Muscle of back (tissue), 11 donors: Measurements from ENCODE around the gene CDKL2. TPM values are rescaled to one million over a fixed set of nuclear protein-coding genes. Genes with fewer than 3 reads are reported as not detected.

Source experiments
- DNase-seq, 3 donors: peaks; one replicate each; pipeline versions ENCODE4 v3.0.0 to v3.0.0-alpha.2; 2013
- polyA plus RNA-seq, 10 donors: library from polyadenylated mRNA; unstranded; fragments of 120-200 nt; gene quantifications; one replicate each; pipeline ENCODE4 v1.2.1, GENCODE V29; 2013; ENCODE audit not compliant: insufficient read length in 10 of 10

Gene CDKL2
- polyA plus RNA-seq, 10 donors = 0.04 to 0.22 (median 0.13) TPM; not detected in 2

GRCh38 chr4:75643651-75644050 is 13.3 kb upstream of the CDKL2 start:
- no peak for DNase-seq

GRCh38 chr4:75639124-75639695 is 8.9 kb upstream of the CDKL2 start:
- no peak for DNase-seq

- no peak for DNase-seq
These were observed 7.5 kb upstream of the CDKL2 start for GRCh38 chr4:75637827-75638226.

- no peak for DNase-seq
These were observed 6.8 kb upstream of the CDKL2 start for GRCh38 chr4:75637176-75637575.

- DNase-seq = no peak
These were observed 4.6 kb upstream of the CDKL2 start for GRCh38 chr4:75634951-75635350.

GRCh38 chr4:75634281-75634680 is 4.0 kb upstream of the CDKL2 start:
- no peak for DNase-seq

GRCh38 chr4:75633846-75634245 is 3.5 kb upstream of the CDKL2 start:
- DNase-seq = peak in 1 of 3 donors; percentile 24

GRCh38 chr4:75630937-75631329 is 605 bp upstream of the CDKL2 start:
- DNase-seq = no peak

- DNase-seq = no peak
These were observed 1.1 kb downstream of the CDKL2 start for GRCh38 chr4:75629239-75629638.

- DNase-seq = no peak
These were observed 7.3 kb downstream of the CDKL2 start for GRCh38 chr4:75623026-75623425.

GRCh38 chr4:75621715-75622114 is 8.6 kb downstream of the CDKL2 start:
- DNase-seq = no peak

- DNase-seq = no peak
These were observed 18.0 kb downstream of the CDKL2 start for GRCh38 chr4:75612306-75612705.

GRCh38 chr4:75605928-75606327 is 24.4 kb downstream of the CDKL2 start:
- no peak for DNase-seq

- DNase-seq = no peak
These were observed 30.7 kb downstream of the CDKL2 start for GRCh38 chr4:75599647-75600046.

- peak in 1 of 3 donors; percentile 1 for DNase-seq
These were observed 31.9 kb downstream of the CDKL2 start for GRCh38 chr4:75598390-75598789.

GRCh38 chr4:75596061-75596460 is 34.3 kb downstream of the CDKL2 start:
- DNase-seq = no peak

- DNase-seq = no peak
These were observed 36.9 kb downstream of the CDKL2 start for GRCh38 chr4:75593393-75593792.

- DNase-seq = no peak
These were observed 46.3 kb downstream of the CDKL2 start for GRCh38 chr4:75584067-75584466.

GRCh38 chr4:75567725-75568124 is 62.6 kb downstream of the CDKL2 start:
- no peak for DNase-seq

- DNase-seq = no peak
These were observed 63.4 kb downstream of the CDKL2 start for GRCh38 chr4:75566911-75567310.

GRCh38 chr4:75565481-75565880 is 64.8 kb downstream of the CDKL2 start:
- no peak for DNase-seq

GRCh38 chr4:75564023-75564422 is 66.3 kb downstream of the CDKL2 start:
- DNase-seq = no peak

GRCh38 chr4:75561789-75562188 is 68.5 kb downstream of the CDKL2 start:
- DNase-seq = no peak

GRCh38 chr4:75557696-75558095 is 72.6 kb downstream of the CDKL2 start:
- DNase-seq = no peak
